ENCODE data around the gene BTBD9.

BTBD9 gene

DNA sequence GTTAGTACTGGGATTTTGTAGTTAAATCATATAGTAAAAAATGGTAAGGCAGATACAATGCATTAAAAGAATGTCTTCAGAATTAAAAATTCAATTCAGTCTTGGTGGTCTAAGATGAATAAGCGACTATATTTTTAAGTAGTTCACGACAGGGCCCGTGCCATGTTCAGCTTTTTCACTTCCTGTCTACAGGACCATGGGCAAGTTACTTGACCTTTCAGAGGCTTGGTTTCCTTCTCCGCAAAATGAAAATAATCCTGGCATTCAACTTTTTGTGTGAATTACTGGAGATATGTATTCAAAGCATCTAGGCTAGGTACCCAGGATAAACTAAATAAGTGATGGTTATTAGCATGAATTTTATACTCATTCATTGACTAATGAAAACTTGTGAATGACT, 216.0 kb downstream of the BTBD9 start:
- ChIA-PET CTCF (no interaction called here), POLR2A (no interaction called here)
- H3K4me3 ChIP-seq (ENCODE audit: low read depth, low read length), result no peak overlapping the region
- TF ChIP-seq, protein P1, sequence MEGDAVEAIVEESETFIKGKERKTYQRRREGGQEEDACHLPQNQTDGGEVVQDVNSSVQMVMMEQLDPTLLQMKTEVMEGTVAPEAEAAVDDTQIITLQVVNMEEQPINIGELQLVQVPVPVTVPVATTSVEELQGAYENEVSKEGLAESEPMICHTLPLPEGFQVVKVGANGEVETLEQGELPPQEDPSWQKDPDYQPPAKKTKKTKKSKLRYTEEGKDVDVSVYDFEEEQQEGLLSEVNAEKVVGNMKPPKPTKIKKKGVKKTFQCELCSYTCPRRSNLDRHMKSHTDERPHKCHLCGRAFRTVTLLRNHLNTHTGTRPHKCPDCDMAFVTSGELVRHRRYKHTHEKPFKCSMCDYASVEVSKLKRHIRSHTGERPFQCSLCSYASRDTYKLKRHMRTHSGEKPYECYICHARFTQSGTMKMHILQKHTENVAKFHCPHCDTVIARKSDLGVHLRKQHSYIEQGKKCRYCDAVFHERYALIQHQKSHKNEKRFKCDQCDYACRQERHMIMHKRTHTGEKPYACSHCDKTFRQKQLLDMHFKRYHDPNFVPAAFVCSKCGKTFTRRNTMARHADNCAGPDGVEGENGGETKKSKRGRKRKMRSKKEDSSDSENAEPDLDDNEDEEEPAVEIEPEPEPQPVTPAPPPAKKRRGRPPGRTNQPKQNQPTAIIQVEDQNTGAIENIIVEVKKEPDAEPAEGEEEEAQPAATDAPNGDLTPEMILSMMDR (IDR thresholded peaks at IDR 0.05; ENCODE audit: insufficient read depth, low read length, missing control alignments), result no peak
- DNase-seq (ENCODE audit: low read depth, low spot score), result no peak

DNA sequence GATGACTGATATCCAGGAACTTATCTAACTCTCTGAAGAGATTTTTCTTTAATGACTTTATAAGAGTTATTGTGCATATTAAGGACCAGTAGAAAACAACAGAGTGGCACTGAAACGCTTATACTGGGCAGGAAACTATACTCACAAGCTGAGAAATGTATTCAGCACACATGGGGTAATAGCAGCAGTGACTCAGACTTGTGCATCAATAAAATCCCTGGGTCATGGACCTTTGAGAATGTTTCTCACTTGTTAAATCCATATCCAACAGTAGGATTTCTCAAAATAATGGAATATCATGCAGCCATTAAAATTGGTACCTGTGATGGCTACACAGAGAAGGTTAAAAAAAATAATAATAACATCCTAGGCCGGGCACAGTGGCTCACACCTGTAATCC, 219.5 kb downstream of the BTBD9 start:
- TF ChIP-seq, protein P1 (IDR thresholded peaks at IDR 0.05; ENCODE audit: insufficient read depth, low read length, missing control alignments), result no peak
- POLR2A ChIA-PET, result no interaction called here
- no peak for DNase-seq (ENCODE audit: low read depth, low spot score)
- CTCF ChIA-PET, result no interaction called here
- H3K4me3 ChIP-seq (ENCODE audit: low read depth, low read length), result no peak overlapping the region

DNA sequence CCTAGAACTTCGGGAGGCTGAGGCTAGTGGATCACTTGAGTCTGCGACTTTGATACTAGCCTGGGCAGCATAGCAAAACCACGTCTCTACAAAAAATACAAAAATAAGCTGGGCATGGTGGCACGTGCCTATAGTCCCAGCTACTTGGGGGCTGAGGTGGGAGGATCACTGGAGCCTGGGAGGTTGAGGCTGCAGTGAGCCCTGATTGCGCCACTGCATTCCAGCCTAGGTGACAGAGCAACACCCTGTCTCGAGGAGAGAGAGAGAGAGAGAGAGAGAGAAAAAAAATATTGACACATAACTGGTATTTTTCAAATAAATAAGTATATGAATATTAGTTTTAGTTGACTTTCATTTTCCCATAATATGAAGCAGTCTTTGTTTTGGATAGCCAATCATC, 222.2 kb downstream of the BTBD9 start:
- ChIA-PET CTCF (no interaction called here), POLR2A (no interaction called here)
- H3K4me3 ChIP-seq (ENCODE audit: low read depth, low read length), result no peak overlapping the region
- TF ChIP-seq, protein P1 (IDR thresholded peaks at IDR 0.05; ENCODE audit: insufficient read depth, low read length, missing control alignments), result no peak
- no peak for DNase-seq (ENCODE audit: low read depth, low spot score)

DNA sequence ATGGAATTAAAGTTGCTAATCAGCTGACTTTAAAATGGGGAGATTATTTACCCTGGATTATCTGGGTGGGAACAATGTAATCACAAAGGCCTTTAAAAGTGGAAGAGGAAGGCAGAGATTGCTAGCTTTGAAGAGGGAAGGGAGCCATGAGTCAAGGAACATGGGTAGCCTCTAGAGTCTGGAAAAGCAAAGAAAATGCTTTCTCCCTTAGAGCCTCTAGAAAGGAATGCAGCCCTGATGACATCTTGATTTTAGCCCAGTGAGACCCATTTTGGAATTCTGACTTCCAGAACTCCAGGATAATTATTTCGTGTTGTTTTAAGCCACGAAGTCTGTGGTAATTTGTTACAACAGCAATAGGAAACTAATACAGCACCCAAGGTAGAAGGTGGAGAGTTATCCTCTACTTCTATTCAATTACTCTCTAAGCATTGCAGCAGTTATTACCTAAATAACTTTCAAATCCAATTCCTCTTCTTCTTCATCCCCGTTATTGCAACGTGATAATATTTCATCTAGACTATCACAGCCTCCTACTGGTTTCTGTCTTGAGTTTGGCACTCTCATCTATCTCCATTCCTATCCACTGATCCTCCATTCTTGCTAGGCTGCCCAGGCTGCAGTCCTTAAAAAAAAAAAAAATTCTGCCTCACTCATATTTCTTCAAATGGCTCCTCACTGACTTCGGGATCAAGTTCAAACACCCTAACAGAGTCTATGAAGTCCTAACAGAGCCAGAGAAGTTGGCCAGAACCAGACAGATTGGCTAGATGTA, 224.3 kb downstream of the BTBD9 start:
- DNase-seq (ENCODE audit: low read depth, low spot score), result no peak
- TF ChIP-seq, protein P1 (IDR thresholded peaks at IDR 0.05; ENCODE audit: insufficient read depth, low read length, missing control alignments), result no peak
- ChIA-PET POLR2A (no interaction called here), CTCF (interaction anchor here (0.6 kb wide), 1 partner anchor 263 kb away, joined by 3 read pairs; no protein-coding TSS in a partner anchor)
- no peak overlapping the region for H3K4me3 ChIP-seq (ENCODE audit: low read depth, low read length)

DNA sequence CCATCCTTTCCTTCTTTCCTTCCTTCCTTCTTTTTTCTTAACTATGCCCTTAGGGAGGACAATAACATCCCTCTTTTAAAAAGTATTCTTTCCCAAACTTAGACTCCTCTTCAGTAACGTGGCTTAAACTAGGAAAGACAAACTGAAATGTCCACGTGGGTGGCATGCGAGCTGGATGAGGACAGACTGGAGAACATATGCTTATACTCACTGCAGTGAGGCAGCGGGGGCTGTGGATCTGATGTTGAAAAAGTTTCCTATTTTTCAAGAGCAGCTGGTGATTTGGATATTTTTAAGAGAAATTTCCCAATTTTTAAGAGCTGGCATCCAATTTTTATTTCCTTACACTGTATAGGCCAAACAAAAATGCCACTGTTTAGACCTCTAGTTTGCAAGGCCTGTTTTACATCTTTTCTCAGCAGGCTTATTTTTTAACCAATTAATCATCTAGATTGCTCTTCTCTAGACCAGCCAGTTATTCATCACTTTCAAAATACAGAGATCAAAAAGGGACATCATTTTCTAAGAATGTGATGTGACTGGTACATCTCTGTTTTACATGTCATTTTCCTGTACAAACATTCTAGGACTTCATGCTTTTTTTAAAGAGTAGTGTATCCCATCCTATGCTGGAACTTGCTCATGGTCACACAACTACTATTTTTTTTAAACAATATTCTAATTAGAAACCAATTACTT, 226.5 kb downstream of the BTBD9 start:
- DNase-seq (ENCODE audit: low read depth, low spot score), result no peak
- CTCF ChIA-PET, result no interaction called here
- TF ChIP-seq, protein P1 (IDR thresholded peaks at IDR 0.05; ENCODE audit: insufficient read depth, low read length, missing control alignments), result no peak
- POLR2A ChIA-PET, result no interaction called here
- no peak overlapping the region for H3K4me3 ChIP-seq (ENCODE audit: low read depth, low read length)

DNA sequence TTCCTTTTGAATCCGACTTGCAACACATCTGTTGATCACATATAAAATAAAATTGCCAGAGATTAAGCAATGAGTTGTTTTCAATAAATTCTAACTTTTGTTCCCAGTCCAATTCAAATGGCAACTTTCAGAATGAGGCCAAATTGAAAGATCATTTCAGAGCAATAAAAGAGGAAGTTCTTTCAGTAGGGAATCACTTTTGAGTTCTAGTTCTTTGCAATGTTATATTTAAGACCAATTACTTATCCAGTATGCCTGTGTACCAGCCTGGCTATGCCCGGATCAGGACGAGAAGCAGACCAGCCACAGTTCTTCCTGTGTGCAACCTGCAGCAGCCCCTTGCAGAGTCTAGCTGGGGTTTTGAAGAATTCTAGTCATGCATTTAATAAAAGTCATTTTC, 232.5 kb downstream of the BTBD9 start:
- TF ChIP-seq, protein P1 (IDR thresholded peaks at IDR 0.05; ENCODE audit: insufficient read depth, low read length, missing control alignments), result no peak
- POLR2A ChIA-PET, result no interaction called here
- no peak overlapping the region for H3K4me3 ChIP-seq (ENCODE audit: low read depth, low read length)
- CTCF ChIA-PET, result no interaction called here
- no peak for DNase-seq (ENCODE audit: low read depth, low spot score)

All from AG04449 (cell line).